Immature natural killer cell (primary cell): ENCODE results near the gene CIT. TPM values are rescaled to one million over a fixed set of nuclear protein-coding genes. Genes with fewer than 3 reads are reported as not detected.

Experiments
- polyA plus RNA-seq, 3 donors: library from polyadenylated mRNA; unstranded; fragments of 300-500 nt; fragmentation: Illumina TruSeq; gene quantifications; one replicate each; pipeline ENCODE4 v1.2.3, GENCODE V29; 2021

CIT gene
- polyA plus RNA-seq, 3 donors from 2014 or later: 0.75 TPM; not detected in 2

Other genes starting within 250 kb of the CIT start
- 10 to 100 TPM; 35.8 to 48.5 (median 46.8) TPM for gene PRKAB1, start 209.2 kb downstream of the CIT start, polyA plus RNA-seq
- gene BICDL1, start 111.9 kb upstream of the CIT start, polyA plus RNA-seq: 1 to 10 TPM in 2 of 3 donors, not detected in 1; 1.0 TPM
- 10 to 100 TPM; 16.3 to 34.9 (median 26.3) TPM for gene RAB35, start 239.4 kb upstream of the CIT start, polyA plus RNA-seq